HG02970 (cell line): Measurements from ENCODE around the gene PRKACG.

Experiments
- ATAC-seq: cut with Tn5 transposase; IDR thresholded peaks from one replicate; pipeline ENCODE4 v1.9.1; 2021; ENCODE audit warnings: mild to moderate bottlenecking, moderate library complexity, moderate number of reproducible peaks; ENCODE audit not compliant: unreplicated experiment, low FRiP score

The PRKACG gene

DNA sequence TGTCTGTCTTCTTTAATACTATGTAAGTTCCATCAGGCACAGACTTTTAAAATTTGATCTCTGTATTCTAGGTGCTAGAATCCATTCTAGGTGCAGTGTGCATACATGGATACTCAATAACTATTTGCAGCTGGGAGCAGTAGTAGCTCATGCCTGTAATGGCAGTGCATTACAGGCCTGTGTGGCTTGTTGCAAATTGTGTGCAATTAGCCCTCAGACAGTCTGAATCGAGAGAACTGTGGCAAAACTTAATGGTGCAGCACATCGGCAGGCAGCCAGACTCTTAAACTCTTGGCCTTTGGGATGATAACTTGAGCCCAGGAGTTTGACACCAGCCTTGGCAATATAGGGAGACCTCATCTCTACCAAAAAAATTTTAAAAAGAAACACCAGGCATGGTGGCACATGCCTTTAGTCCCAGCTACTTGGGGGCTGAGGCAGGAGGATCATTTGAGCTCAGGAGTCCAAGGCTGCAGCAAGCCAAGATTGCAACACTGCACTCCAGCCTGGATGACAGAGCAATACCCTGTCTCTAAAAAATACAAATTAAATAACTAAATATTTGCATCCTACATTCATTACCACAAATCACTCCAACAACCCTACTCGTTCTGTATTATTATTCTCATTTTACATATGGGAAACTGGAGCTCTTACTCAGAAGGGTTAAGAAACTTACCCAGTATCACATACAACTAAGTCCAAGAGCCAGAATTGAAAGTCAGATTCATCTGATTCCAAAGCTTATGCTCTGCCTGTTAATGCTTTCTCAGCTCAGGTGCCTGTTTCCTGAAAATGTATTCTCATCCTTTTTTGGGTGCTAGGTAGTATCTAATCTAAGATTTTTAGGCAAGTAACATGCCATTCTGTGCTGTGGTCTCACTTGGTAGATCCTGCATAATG, 30.1 kb downstream of the PRKACG start:
- ATAC-seq = no peak

DNA sequence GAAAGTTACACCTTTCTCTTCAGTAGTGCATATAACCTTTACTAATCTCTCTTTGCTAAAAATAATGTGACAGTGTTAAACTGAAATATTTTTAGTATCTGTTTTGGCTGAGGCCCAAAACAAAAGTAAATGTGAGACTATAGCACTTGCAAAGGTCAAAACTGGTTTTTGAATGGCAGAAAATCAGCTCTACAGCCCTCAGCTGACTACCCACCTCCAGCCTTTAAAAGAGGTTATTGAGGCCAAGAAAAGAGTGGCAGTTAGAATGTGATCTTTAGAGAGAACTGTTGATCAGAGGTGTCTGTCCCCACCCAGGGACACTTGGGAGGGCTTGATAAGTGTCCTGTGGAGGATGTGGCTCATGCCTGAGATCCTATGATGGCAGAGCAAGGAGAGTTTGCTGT, 30.9 kb downstream of the PRKACG start:
- ATAC-seq = no peak

DNA sequence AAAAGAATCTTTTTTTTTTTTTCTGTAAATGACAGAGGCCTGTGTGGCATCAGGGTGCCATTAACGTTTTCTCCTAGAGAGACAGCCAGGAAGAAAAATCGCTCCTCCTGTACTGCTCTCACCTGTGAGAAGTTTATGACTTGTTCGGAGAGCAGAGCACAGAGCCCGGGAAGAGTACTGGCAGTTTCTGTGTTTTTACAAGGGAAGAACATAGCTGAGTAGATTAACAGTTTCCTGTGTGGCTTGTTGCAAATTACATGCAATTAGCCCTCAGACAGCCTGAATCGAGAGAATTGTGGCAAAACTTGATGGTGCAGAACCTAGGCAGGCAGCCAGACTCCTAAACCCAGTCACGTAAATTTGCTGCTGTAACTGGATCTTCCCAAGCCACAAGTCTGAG, 32.1 kb downstream of the PRKACG start:
- ATAC-seq = no peak

DNA sequence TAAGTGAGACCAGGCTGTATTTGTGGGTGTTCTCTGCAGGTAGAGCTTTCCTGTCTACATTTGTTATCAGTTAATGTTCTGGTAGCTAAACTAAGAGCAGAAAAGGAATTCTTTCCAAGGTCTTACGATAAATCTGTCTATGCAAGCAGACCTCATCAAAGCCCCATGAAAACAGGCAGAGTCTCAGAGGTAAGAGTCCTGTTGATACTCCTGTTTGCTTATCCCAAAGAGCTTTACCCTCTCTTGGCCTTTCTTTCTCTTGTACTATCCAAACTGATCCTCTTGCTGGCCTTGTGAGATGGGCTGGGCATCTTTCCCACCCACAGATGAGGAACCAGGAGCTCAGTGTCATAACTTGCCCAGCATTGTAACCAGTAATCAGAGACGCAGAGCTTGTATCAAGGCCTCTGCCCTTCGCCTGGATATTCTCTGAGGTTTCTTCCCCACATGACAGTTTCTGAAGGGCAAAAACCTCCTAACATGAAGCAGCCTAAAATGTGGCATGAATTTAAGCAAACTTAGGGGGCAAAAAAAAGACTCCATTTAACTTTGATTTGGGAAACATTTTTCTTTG, 33.5 kb downstream of the PRKACG start:
- ATAC-seq = no peak

DNA sequence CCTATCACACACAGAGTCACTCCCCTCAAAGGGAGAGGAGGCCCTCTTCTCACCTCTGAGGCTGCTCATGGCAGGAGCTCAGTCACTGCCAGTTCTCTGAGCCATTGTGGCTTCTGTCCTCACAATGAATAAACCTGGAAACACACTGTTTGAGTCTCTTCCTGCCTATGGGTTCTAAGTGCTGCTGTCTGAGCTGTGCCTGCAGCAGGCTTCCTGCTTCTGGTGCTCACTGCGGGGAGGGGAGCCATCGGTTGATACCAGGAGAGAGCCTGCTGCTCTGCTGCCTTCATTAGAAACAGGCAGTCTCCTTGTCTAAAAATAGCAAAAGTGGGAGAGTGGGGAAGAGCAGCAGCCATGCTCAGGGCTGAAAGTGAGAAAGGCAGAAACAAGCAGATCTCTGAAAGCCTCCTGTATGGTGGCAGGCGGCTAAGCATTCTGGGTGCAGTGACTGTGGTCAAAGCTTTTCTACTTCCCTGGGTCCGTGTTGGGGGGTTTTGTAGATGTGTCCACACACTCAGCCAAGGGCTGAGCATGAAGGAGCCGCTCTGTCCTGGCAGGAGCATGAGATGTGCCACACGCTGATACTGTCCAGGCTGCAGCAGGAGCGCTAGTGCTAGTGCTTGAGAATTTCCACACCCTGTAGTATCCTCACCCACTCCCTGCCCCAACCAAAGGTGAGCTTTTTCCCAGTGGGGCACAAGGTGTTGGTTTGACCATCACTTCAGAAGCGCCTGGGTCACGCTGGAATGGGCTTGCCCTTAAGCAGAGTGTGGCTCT, 34.2 kb downstream of the PRKACG start:
- ATAC-seq = no peak

DNA sequence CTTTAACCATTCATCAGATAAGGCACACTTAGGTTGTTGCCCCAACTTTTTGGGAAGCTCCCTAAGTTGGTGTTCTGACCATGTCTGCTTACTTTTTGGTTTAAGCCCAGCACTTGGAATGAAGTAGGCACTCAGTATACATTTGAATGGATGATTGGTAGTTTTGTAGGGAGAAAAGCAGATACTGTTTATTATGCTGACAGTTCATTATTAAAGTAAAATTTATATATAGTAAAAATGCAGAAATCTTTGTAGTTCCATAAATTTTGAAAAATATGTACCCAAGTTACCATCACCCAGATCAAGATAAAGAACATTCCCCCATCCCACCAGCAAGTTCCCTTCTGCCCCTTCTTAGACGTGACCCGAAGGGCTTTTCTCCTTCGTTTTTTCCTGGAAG, 35.4 kb downstream of the PRKACG start:
- no peak for ATAC-seq

DNA sequence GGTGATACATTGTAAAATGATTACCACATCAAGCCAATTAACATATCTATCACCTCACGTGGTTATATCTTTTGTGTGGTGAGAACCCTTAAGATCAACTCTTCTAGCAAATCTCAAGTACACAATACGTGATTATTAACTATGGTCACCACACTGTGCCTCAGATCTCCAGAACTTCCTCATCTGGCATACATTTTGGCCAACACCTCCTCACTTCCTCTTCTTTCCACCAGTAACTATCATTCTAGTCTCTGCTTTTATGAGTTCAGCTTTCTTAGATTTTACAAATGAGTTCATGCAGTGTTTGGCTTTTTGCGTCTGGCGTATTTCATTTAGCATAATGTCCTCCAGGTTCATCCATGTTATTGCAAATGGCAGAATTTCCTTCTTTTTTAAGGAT, 35.8 kb downstream of the PRKACG start:
- ATAC-seq = no peak

DNA sequence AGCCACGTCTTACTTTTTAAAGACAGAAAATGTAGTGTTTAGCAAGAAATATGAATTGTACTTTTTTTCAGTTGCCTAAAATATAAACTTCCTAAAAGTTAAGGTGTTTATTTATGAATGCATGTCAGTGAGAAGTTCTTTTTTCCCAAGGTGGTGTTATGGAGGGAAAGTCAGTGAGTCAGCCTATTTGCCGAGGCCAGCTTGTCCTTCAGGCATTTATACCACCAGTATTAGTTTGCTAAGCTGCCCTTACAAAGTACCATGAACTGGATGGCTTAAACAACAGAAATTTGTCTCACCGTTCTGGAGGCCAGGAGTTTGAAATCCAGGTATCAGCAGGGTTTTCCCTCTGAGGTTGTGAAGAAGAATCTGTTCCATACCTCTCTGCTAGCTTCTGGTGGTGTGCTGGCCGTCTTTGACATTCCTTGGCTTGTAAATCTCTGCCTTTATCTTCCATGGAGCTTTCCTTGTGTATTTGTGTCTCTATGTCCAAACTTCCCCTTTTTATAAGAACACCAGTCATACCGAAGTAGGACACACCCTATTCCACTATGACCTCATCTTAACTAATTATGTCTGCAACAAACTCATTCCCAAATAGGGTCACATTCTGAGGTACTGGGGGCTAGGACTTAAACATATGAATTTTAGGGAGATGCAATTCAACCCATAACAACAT, 38.4 kb downstream of the PRKACG start:
- no peak for ATAC-seq

DNA sequence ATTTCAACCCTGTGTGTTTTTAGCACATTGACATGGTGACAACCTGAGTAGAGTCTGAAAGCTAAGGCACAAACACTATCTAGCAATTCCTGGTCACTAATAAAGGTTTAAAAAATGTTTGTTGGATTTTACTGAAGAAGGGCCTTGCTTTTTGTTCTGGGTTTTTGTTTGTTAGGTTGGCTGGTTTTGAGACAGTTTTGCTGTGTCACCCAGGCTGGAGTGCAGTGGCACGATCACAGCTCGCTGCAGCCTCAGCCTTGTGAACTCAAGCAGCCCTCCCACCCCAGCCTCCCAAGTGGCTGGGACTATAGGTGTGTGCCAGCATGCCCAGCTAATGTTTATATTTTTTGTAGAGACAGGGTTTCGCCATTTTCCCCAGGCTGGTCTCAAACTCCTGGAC, 39.0 kb downstream of the PRKACG start:
- ATAC-seq = no peak

DNA sequence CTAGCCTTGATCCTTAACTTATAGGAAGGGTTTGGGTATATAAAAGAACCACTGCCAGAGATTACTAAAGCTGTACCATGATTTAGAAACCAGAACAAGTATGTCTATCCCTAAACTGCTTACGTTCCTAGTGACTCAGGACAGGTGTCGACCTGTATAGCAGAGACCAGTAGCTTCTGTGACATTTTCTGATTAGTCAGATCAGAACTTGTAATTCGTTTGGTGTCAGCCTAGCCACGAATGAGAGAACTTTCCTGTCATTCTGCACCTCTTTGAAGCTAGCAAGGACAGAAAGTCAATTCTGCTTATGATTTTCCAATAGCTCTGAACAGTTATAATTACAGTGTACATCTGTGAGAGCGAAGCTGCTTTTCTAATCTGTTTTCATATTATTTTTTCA, 39.5 kb downstream of the PRKACG start:
- peak; percentile 65 for ATAC-seq

DNA sequence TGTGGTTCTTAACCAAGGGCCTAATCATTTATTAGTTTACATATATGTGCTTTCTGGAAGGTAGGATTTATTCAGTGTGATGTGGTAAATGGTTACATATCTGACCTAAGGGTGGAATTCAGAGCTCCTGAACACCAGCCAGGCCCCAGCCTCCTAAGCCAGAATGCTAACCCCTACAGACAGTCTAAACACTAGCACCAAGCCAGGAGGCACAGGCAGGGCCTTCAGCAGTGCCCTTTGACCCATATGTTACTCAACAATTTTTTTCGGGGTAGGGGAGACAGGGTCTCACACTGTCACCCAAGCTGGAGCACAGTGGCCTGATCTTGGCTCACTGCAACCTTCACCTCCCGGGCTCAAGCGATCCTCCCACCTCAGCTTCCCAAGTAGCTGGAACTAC, 40.3 kb downstream of the PRKACG start:
- ATAC-seq = no peak

DNA sequence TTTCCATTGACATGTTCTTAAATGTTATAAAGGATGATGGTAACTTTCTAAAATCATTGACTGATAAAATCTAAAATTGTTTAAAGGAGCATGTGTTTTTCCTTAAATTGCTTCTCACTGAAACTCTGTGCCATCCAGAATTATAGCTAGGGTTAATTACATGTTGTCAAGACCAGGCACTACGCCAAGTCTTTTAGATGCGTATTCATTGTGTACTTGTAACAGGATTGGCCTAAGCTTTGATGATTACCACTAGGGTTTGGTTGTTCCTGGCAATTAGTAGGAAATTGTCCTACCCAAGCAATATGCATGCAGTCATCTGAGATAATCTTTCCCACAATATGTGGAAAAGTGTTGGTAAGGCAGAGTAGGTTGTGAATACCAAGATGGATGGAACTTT, 43.8 kb downstream of the PRKACG start:
- no peak for ATAC-seq

DNA sequence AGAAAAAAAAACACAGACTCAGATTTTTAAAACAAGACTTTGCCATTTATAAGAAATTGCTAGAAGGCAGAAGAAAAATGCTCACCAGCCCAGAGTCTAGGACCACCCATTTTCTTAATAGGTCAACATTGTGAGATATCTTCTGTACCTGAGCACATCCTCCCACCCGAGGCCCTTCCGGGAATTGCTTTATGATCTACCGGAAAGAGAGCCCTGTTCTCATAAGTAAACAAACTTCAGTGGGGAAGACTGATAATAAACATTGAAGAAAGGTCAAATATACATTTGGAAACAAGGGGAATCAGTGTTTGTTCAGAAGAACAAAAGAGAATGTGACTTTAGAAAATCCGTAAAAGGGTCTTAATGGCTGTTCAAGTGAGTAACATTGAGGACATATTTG, 44.4 kb downstream of the PRKACG start:
- ATAC-seq = no peak

DNA sequence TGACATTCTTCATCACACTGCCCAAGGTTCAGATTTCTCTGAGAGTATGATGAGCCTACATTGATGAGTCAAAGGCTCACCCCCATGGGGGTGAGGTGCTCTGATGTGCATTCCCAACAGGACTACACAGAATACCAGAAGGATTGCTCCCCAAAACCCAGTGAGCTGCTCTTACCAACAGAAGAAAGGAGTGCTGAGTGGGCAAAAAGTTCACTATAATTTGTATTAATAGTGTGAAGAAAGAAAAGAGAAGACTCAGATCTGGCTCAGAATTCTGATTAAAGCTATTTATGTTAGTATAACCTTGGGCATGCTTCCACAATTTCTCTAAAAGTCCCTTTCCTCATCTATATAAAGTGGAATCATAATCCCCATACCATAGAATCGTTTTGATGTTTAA, 46.1 kb downstream of the PRKACG start:
- ATAC-seq = no peak

DNA sequence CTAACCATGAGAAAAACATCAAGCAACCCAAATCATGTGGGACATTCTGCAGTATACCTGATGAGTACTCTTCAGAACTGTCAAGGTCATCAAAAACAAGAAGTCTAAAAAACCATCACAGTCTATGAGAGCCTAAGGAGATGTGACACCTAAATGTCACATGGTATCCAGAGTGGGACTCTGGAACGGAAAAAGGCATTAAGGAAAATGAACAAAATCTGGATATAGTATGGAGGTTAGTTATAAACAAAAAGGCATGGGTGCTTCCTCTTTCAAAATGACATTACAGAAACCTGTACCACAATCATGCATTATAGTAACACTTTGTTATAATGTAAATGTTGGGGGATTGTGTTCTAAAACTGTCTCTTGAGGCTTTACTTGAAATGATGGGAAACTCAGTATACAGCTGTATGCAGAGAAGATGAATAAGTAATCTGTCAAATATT, 47.4 kb downstream of the PRKACG start:
- no peak for ATAC-seq

DNA sequence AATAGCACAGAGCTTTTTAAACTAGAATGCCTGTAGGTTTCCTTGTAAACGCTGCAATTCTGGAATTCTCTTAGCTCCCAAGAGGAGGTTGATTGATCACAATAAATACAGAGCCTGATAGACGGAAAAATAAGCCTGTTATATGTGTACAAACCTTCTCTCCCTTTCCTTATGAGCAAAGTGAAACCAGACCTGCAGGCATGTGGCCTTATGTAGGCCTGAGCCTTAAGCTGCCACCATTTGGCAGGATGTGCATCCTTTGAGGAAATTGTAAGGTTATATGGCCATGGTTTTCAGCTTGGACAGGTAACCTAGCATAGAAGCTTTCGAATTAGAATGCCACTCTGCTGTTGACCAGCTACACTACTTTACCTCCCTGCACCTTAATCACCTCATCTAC, 49.1 kb downstream of the PRKACG start:
- ATAC-seq = no peak

DNA sequence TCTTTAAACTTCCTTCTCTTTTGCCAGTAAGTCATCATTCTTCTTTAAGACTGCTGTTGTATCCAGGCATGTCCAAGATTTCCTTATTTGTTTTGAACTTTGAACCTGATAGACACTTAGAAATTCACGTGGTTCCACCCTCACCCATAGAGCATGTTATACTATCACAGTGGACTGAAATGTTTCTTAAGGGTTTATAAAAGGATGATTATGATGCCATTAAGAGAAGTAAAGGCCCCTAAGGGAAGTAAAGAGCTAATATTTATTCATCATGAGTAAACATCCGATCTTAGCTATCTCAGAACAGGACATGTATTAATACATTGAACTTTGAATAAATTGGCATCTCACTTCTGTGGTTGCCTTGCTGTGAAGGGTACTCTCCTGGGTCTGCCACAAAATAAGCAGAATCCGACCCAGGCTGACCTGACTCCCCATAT, 49.8 kb downstream of the PRKACG start:
- ATAC-seq = no peak

DNA sequence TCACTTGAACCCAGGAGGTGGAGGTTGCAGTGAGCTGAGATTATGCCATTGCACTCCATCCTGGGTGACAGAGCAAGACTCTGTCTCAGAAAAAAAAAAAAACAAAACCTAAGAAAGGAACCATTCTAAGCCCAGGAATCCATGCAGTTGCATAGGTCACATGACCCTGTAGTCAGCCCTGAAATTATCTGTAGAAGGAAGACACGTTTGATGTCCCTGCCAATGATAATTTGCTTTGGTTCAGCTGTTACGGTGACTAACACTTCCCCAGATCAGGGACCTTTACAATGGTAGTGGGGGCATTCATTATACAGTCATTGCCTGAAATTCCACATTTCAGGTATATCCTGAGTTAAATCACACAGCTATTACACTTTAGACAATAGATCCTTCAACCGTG, 50.5 kb downstream of the PRKACG start:
- no peak for ATAC-seq
